ENCODE results near the gene CDC42BPG. TPM values are rescaled to one million over a fixed set of nuclear protein-coding genes. Genes with fewer than 3 reads are reported as not detected.

CDC42BPG gene
- total RNA-seq, 1 experiment from 2014 or later = 14.5 TPM

GRCh38 chr11:64787526-64788320, 56.7 kb downstream of the CDC42BPG start:
- peak; percentile 76 for ATAC-seq

GRCh38 chr11:64786308-64786707, 58.1 kb downstream of the CDC42BPG start:
- Histone ChIP-seq H2AFZ (ENCODE audit: low read length) (no peak overlapping the region), H3K4me3 (ENCODE audit: low read length) (no peak overlapping the region), H3K9ac (ENCODE audit: low read length) (no peak overlapping the region), H3K27ac (ENCODE audit: low read length) (no peak overlapping the region), H3K79me2 (ENCODE audit: low read length) (no peaks in the 10 kb centered on the region), H3K27me3 (ENCODE audit: low read length) (no peaks in the 10 kb centered on the region), H3K9me2 (replicated peaks; ENCODE audit: low read length) (no peaks in the 10 kb centered on the region), H3K4me1 (ENCODE audit: insufficient read depth, low read length) (no peaks in the 10 kb centered on the region), H3K36me3 (ENCODE audit: low read depth, low read length) (no peaks in the 10 kb centered on the region; the same call in 1 of the 2 replicates), H4K20me1 (ENCODE audit: low read length) (no peaks in the 10 kb centered on the region), H3K9me3 (ENCODE audit: low read length) (no peaks in the 10 kb centered on the region), H3F3A (ENCODE audit: low read length, unreplicated experiment) (no peaks in the 10 kb centered on the region), H3K4me2 (ENCODE audit: low read length) (no peak overlapping the region)
- no peak for ATAC-seq
- TF ChIP-seq EZH2 (IDR thresholded peaks at IDR 0.05; ENCODE audit: low read length, unreplicated experiment) (no peak), CTCF (conservative IDR thresholded peaks at IDR 0.05; ENCODE audit: low read depth, low read length) (no peak)
- ChIA-PET POLR2A (ENCODE audit: unreplicated experiment) (no interaction called here), CTCF (interaction anchor here (0.7 kb wide), 1 partner anchor 9 kb away, joined by 6 read pairs; no protein-coding TSS in a partner anchor)
- intact Hi-C loops (cut with micrococcal nuclease) = no loop called here
- no peak for DNase-seq
- no TSS peak for BruUV-seq (replicated peaks)

More at GRCh38 chr11:64787526-64788320, 56.7 kb downstream of the CDC42BPG start:
- no peaks in the 10 kb centered on the region for H3K9me3 ChIP-seq (ENCODE audit: low read length)
- H3K4me2 ChIP-seq (ENCODE audit: low read length) = no peak overlapping the region
- no peak overlapping the region for H2AFZ ChIP-seq (ENCODE audit: low read length)
- H4K20me1 ChIP-seq (ENCODE audit: low read length) = no peaks in the 10 kb centered on the region
- no peak overlapping the region for H3K9ac ChIP-seq (ENCODE audit: low read length)
- intact Hi-C loops (cut with micrococcal nuclease) = no loop called here
- no peak overlapping the region for H3K4me3 ChIP-seq (ENCODE audit: low read length)
- H3K27me3 ChIP-seq (ENCODE audit: low read length) = no peaks in the 10 kb centered on the region
- H3K27ac ChIP-seq (ENCODE audit: low read length) = no peak overlapping the region
- DNase-seq = peak; percentile 64
- H3K79me2 ChIP-seq (ENCODE audit: low read length) = no peaks in the 10 kb centered on the region
- no TSS peak for BruUV-seq (replicated peaks)
- H3K4me1 ChIP-seq (ENCODE audit: insufficient read depth, low read length) = no peaks in the 10 kb centered on the region
- H3F3A ChIP-seq (ENCODE audit: low read length, unreplicated experiment) = no peaks in the 10 kb centered on the region
- POLR2A ChIA-PET (ENCODE audit: unreplicated experiment) = no interaction called here
- no peaks in the 10 kb centered on the region; the same call in 1 of the 2 replicates for H3K36me3 ChIP-seq (ENCODE audit: low read depth, low read length)
- CTCF ChIA-PET = interaction anchor here (0.6 to 1.0 kb wide), 5 partner anchors 9 to 112 kb away, joined by 3 to 5 read pairs (median 3); partner anchors contain the start of gene SF1
- H3K9me2 ChIP-seq (replicated peaks; ENCODE audit: low read length) = no peaks in the 10 kb centered on the region
- no peak for TF ChIP-seq EZH2 (IDR thresholded peaks at IDR 0.05; ENCODE audit: low read length, unreplicated experiment)
- peak; percentile 93 for TF ChIP-seq CTCF (conservative IDR thresholded peaks at IDR 0.05; ENCODE audit: low read depth, low read length)

GRCh38 chr11:64784813-64785581, 59.5 kb downstream of the CDC42BPG start:
- no peak for DNase-seq
- H3K4me3 ChIP-seq (ENCODE audit: low read length) = no peak overlapping the region
- H3K27me3 ChIP-seq (ENCODE audit: low read length) = no peaks in the 10 kb centered on the region
- no peaks in the 10 kb centered on the region for H4K20me1 ChIP-seq (ENCODE audit: low read length)
- H3K27ac ChIP-seq (ENCODE audit: low read length) = no peak overlapping the region
- H3K9ac ChIP-seq (ENCODE audit: low read length) = no peak overlapping the region
- H3K9me3 ChIP-seq (ENCODE audit: low read length) = no peaks in the 10 kb centered on the region
- intact Hi-C loops (cut with micrococcal nuclease) = no loop called here
- no peak overlapping the region for H3K4me2 ChIP-seq (ENCODE audit: low read length)
- no peaks in the 10 kb centered on the region; the same call in 1 of the 2 replicates for H3K36me3 ChIP-seq (ENCODE audit: low read depth, low read length)
- H3K9me2 ChIP-seq (replicated peaks; ENCODE audit: low read length) = no peaks in the 10 kb centered on the region
- BruUV-seq (replicated peaks) = no TSS peak
- peak; percentile 20; the same call in 1 of the 2 replicates for ATAC-seq
- ChIA-PET POLR2A (ENCODE audit: unreplicated experiment) (no interaction called here), CTCF (interaction anchor here (0.6 to 0.8 kb wide), 2 partner anchors 44 to 515 kb away, joined by 4 read pairs; no protein-coding TSS in a partner anchor)
- no peaks in the 10 kb centered on the region for H3K4me1 ChIP-seq (ENCODE audit: insufficient read depth, low read length)
- H3F3A ChIP-seq (ENCODE audit: low read length, unreplicated experiment) = no peaks in the 10 kb centered on the region
- H2AFZ ChIP-seq (ENCODE audit: low read length) = no peak overlapping the region
- TF ChIP-seq EZH2 (IDR thresholded peaks at IDR 0.05; ENCODE audit: low read length, unreplicated experiment) = no peak
- TF ChIP-seq EZH2phosphoT487 (IDR thresholded peaks at IDR 0.05; ENCODE audit: borderline replicate concordance, low read length) = no peak
- TF ChIP-seq CTCF (conservative IDR thresholded peaks at IDR 0.05; ENCODE audit: low read depth, low read length) = no peak
- no peaks in the 10 kb centered on the region for H3K79me2 ChIP-seq (ENCODE audit: low read length)

Data from PC-3 (cell line).